ENCODE results near the gene ZNF831.

The ZNF831 gene

DNA sequence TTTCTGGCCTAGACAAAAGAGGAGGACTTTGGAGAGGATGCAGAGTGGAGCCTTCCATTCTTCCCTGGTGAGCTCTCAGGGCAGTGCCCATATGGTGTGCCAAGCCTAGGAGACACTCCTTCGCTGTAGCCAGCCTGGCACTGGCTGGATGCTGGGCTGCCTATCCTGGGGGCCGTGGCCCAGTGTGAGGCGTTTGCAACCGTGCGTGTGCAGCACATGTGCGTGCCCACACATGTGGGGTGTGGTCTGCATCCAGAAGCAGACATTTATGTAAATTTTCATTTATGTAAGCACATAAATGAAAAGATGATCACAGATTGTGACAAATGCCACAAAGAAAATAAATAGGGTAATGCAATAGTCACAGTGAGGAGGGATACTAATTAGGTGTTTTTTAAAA, 35.8 kb upstream of the ZNF831 start:
- DNase-seq (ENCODE audit: low read depth): no peak
- TF ChIP-seq, protein P1, sequence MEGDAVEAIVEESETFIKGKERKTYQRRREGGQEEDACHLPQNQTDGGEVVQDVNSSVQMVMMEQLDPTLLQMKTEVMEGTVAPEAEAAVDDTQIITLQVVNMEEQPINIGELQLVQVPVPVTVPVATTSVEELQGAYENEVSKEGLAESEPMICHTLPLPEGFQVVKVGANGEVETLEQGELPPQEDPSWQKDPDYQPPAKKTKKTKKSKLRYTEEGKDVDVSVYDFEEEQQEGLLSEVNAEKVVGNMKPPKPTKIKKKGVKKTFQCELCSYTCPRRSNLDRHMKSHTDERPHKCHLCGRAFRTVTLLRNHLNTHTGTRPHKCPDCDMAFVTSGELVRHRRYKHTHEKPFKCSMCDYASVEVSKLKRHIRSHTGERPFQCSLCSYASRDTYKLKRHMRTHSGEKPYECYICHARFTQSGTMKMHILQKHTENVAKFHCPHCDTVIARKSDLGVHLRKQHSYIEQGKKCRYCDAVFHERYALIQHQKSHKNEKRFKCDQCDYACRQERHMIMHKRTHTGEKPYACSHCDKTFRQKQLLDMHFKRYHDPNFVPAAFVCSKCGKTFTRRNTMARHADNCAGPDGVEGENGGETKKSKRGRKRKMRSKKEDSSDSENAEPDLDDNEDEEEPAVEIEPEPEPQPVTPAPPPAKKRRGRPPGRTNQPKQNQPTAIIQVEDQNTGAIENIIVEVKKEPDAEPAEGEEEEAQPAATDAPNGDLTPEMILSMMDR (IDR thresholded peaks at IDR 0.05; ENCODE audit: insufficient read depth, low read depth, low read length, missing control alignments): no peak
- no peak overlapping the region for H3K4me3 ChIP-seq (ENCODE audit: low read depth, low read length)

DNA sequence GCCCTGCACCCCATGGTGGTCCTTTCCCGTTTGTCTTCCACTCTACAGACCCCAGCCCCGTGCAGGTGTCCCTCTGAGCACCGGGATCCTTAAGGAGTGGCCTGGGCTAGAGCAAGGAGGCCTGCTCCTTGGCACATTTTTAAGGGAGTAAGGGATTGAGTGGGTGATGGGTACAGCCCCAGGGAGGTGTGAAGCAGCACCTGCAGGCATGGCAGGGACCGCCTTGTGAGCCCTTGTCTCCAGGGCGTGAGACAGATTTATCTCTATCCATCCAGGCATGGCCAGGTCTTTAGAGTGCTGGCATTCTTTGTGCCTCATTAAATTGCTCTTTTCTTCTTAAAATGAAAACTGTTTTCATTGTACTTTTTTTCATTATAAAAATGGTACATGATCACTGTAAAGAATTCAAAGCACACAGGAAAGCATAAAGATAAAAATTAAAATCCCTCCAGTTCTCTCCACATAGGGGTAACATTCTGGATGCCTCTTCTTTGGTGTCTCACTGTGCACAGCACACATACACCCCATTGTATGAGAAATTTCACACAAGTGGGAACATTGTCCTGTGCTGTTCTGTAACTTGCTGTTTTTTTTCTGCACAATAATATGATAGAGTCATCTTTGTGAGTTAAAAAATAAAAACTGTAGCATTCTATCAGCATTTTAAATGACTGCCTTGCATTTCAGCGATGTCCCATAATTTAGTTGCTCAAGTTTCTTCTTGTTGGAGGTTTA, 31.9 kb upstream of the ZNF831 start:
- H3K4me3 ChIP-seq (ENCODE audit: low read depth, low read length): no peak overlapping the region
- TF ChIP-seq, protein P1 (IDR thresholded peaks at IDR 0.05; ENCODE audit: insufficient read depth, low read depth, low read length, missing control alignments): no peak
- no peak for DNase-seq (ENCODE audit: low read depth)

DNA sequence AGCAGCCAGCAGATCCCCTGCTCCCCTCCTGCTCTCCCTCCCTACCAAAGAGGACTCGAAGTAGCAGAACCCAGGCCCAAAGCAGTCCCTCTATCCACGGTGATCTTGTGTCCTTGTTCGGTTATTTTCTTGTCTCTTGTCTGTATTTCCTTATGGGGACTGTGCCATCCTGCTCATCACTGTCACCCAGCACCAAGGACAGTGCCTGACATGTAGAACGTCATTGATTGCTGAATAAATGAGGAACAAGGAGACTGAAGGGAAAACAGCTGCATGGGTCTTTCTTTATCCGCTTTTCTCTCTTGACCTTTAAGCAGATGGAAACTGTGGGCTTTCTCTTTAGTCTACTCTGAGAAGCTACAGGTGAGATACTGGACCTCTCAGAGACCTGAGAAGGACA, 29.4 kb upstream of the ZNF831 start:
- TF ChIP-seq, protein P1 (IDR thresholded peaks at IDR 0.05; ENCODE audit: insufficient read depth, low read depth, low read length, missing control alignments): no peak
- DNase-seq (ENCODE audit: low read depth): no peak

DNA sequence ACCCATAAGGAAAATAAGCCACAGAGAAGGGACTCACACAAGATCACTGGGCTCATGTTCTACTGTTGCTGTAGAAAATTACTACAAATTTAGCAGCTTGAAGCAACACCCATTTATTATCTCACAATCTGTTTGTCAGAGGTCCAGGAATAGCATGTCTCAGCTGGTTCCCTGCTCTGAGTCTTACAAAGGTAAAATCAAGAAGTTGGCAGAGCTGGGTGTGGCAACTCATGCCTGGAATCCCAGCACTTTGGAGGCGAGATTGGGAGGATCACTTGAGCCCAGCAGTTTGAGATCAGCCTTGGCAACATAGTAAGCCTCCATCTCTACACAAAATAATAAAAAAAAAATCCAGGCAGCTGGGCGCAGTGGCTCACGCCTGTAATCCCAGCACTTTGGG, 28.5 kb upstream of the ZNF831 start:
- no peak overlapping the region for H3K4me3 ChIP-seq (ENCODE audit: low read depth, low read length)
- no peak for DNase-seq (ENCODE audit: low read depth)
- TF ChIP-seq, protein P1 (IDR thresholded peaks at IDR 0.05; ENCODE audit: insufficient read depth, low read depth, low read length, missing control alignments): no peak

More for the DNA sequence above, 29.4 kb upstream of the ZNF831 start:
- H3K4me3 ChIP-seq (ENCODE audit: low read depth, low read length): no peak overlapping the region

DNA sequence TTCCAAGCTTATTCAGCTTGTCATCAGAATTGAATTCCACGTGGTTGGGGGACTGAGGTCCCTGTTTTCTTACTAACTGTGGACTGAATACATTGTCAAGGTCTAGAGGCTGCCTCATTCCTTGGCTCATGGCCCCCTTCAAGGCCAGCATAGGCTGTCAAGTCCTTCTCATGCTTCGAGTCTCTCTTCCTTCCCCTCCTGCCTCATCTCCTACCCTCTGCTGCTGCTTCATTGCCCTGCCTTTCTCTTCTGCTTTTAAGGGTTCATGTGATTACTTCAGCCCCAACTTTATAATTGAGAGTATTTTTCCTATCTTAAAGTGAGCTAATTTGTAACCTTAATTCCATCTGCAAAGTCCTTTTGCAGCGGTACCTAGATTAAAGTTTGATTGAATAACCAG, 27.6 kb upstream of the ZNF831 start:
- no peak for DNase-seq (ENCODE audit: low read depth)
- TF ChIP-seq, protein P1 (IDR thresholded peaks at IDR 0.05; ENCODE audit: insufficient read depth, low read depth, low read length, missing control alignments): no peak
- H3K4me3 ChIP-seq (ENCODE audit: low read depth, low read length): no peak overlapping the region

DNA sequence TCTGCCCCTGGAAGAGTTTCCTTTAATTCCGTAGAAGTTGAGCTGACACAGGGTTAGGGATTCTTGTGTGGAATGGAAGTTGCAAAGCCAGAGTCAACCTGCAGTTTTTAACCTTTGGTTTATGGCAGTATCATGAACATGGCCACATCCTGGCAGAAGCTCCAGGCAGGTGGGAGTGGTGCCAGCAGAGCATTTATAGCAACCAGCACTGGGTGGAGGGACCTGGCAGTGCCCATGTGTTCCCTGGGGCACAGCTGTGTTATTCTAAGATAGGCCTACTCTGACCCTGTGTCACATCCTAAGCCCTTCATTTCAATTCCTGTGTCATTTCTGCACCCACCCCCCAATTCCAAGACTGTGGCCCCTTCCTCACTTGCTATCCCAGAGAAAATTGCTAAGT, 26.1 kb upstream of the ZNF831 start:
- TF ChIP-seq, protein P1 (IDR thresholded peaks at IDR 0.05; ENCODE audit: insufficient read depth, low read depth, low read length, missing control alignments): no peak
- H3K4me3 ChIP-seq (ENCODE audit: low read depth, low read length): no peak overlapping the region
- DNase-seq (ENCODE audit: low read depth): no peak

Measured in GM12865 (cell line).